Stimulated activated CD4-positive, alpha-beta T cell treated with anti-CD3 and anti-CD28 coated beads, TNF-alpha, amount 100 ng/mL, for 4 hours (primary cell): Measurements from ENCODE around the gene DENND1A.
"Not testable (repeated sequence)": the region's sequence is repeated elsewhere in the genome, so short reads cannot be mapped to it uniquely, and the experiment has no call there.

Experiments
- DNase-seq, 3 experiments: peaks; one replicate each; pipeline ENCODE4 v3.0.0-alpha.2; 2020; ENCODE audit warnings: low read depth in 3 of 3

DENND1A gene

DNA sequence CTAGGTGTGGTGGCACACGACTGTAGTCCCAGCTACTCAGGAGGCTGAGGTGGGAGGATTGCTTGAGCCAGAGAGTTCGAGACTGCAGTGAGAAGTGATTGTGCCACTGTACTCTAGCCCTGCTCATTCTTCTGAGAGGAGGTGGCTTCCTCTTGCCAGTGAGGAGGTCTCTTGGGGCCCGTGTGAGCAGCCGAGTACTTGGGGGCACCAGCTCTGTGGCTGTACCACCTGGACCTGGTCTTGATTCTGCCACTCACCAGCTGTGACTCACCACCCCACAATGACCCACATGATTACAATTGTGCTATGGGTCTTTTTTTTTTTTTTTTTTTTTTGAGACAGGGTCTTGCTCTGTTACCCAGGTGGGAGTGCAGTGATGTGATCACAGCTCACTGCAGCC, 592.0 kb downstream of the DENND1A start:
- DNase-seq, result no peak

DNA sequence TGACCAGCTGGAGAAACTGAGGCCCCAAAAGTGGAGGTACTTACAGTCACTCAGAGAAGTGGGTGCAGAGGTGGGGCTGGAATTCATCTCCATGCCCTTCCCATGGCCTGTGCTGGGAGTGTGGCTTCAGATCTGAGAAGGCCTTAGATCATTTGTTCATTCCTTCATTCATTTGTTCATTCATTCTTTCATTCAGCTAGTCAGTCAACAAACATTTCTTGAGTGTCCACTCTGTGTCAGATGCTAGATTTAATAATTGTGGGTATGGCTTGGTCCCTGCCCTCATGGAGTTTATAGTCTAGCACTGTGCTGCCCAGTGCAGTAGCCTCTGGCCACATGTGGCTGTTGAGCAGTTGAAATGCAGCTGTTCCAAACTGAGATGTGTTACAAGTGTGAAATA, 593.0 kb downstream of the DENND1A start:
- no peak for DNase-seq

GRCh38 chr9:123336449-123336848, 593.5 kb downstream of the DENND1A start:
- no peak for DNase-seq

GRCh38 chr9:123335986-123336329, 594.0 kb downstream of the DENND1A start:
- no peak for DNase-seq

- DNase-seq, result no peak
Observed at GRCh38 chr9:123335193-123335985, 594.5 kb downstream of the DENND1A start.

DNA sequence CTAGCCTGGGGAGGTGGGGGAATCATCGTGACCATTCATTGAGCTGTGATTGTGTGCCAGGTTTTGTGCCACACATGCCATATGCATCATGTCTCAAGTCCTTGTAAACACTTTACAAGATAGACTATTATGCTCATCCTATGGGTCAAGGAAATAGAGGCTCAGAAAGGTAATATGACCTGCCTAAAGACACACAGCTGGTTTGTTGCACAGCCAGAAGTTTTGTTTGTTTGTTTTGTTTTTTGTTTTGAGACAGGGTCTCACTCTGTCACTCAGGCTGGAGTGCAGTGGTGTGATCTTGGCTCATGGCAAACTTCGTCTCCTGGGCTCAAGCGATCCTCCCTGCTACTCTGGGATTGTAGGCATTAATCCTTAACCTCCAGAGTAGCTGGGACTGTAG, 595.3 kb downstream of the DENND1A start:
- no peak for DNase-seq

DNA sequence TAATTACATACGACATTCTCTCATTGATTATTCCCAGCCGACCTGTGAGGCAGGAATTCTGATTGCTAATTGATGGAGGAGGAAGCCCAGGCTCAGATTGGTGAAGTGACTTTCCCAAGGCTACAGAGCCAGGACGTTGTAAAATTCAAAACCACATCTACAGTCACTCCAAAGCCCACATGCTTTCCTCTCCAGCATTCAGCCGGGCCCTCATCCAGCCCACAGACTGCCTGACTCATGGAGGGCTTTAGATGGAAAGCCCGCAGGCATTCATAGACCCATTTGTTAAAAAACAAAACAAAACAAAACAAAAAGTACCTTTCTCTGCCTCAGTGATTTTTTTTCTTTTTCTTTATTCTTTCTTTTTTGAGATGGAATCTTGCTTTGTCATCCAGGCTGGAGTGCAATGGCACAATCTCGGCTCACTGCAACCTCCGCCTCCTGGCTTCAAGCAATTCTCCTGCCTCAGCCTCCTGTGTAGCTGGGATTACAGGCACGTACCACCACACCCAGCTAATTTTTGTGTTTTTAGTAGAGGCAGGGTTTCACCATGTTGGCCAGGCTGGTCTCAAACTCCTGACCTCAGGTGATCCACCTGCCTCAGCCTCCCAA, 596.8 kb downstream of the DENND1A start:
- not testable (repeated sequence) for DNase-seq

DNA sequence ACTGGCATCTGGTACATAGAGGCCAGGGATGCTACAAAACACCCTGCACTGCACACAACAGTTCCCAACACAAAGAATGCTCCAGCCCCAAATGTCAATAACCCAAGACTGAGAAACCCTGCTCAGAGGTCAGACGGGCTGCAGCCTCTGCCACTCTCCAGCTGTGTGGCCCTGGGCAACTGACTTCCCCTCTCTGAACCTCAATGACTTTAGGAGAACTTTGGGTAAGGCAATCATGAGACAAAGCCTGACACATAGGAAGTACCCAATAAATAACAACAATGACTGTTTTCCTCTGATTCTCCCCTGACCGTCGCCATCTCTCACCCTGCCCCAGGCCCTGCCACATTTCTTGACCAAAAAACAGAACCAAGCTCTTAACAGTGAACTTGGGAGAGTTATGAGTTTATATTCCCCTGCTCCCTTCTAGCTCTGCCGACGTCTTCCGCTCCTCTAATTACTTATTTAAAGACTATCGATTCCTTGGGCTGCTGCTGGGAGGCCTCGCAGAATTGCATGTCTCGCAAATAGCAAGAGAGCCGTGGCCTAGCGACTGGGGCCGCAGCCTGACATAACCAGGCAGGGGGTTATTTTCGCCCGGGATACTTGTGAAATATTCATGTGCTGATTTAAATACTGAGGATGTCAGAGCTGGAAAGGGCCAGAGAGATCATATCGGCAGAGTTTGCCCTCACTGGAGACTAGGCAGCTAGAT, 598.4 kb downstream of the DENND1A start:
- DNase-seq, result no peak
